Thyroid gland (tissue), 4 donors: Measurements from ENCODE around the gene DIS3L2. TPM values are rescaled to one million over a fixed set of nuclear protein-coding genes. Genes with fewer than 3 reads are reported as not detected.

Experiments used
- DNase-seq, 2 donors: peaks; one replicate each; pipeline ENCODE4 v3.0.0-alpha.2; 2019
- H3K27ac ChIP-seq, 3 donors: fragments of 200-600 bp; sonication (generic); 1 replicate in 2 of 3; 2 replicates in 1 of 3; pipeline ENCODE4 v1.5.1; 2016 to 2019; ENCODE audit warnings: mild to moderate bottlenecking in 1 of 3, moderate library complexity in 1 of 3
- H3K27me3 ChIP-seq: fragments of 200-600 bp; sonication (generic); one replicate; pipeline ENCODE4 v1.5.1; 2019
- H3K36me3 ChIP-seq, 2 donors: fragments of 200-600 bp; sonication (generic); one replicate each; pipeline ENCODE4 v1.5.1; 2016 to 2019
- H3K4me1 ChIP-seq, 2 donors: fragments of 200-600 bp; sonication (generic); one replicate each; pipeline ENCODE4 v1.5.1; 2017 to 2019
- H3K4me3 ChIP-seq, 3 donors: fragments of 200-600 bp; sonication (generic); replicated peaks in 1 of 3; 1 replicate in 2 of 3; 2 replicates in 1 of 3; pipeline ENCODE4 v1.5.1; 2016; ENCODE audit warnings: mild to moderate bottlenecking in 1 of 3
- H3K9me3 ChIP-seq: fragments of 200-600 bp; sonication (generic); one replicate; pipeline ENCODE4 v1.5.1; 2017
- CTCF ChIP-seq, 6 experiments: fragments of 200-600 bp in 3 of 6; fragments of 450-650 bp in 3 of 6; sonication (generic) in 3 of 6; IDR thresholded peaks; one replicate each; pipeline ENCODE4 v1.5.1; 2016 to 2019; ENCODE audit warnings: antibody characterized with exemption in 6 of 6, mild to moderate bottlenecking in 2 of 6, inconsistent platforms in 1 of 6, moderate library complexity in 1 of 6
- POLR2A ChIP-seq, 2 donors: fragments of 450-650 bp; IDR thresholded peaks; one replicate each; pipeline ENCODE4 v1.6.1; 2017; ENCODE audit warnings: antibody characterized with exemption in 2 of 2, mild to moderate bottlenecking in 2 of 2, moderate library complexity in 1 of 2
- WGBS, 2 donors: methylation state at CpG; one replicate each; pipeline ENCODE4 v1.1.5; 2017; 5-methylcytosine and 5-hydroxymethylcytosine counted together
- intact Hi-C: fragments of 100-400 bp; cut with DNase I; formaldehyde crosslinking; loops from one replicate; pipeline ENCODE4 v1.15.1; 2023
- total RNA-seq, 4 donors: library from RNA; depleted of rRNA; stranded (reverse); fragments of >200 nt; gene quantifications; one replicate each; pipeline ENCODE4 v1.2.3, GENCODE V29; 2016

DIS3L2 gene
- total RNA-seq, 4 donors from 2014 or later = 42.2 to 68.7 (median 50.3) TPM

DNA sequence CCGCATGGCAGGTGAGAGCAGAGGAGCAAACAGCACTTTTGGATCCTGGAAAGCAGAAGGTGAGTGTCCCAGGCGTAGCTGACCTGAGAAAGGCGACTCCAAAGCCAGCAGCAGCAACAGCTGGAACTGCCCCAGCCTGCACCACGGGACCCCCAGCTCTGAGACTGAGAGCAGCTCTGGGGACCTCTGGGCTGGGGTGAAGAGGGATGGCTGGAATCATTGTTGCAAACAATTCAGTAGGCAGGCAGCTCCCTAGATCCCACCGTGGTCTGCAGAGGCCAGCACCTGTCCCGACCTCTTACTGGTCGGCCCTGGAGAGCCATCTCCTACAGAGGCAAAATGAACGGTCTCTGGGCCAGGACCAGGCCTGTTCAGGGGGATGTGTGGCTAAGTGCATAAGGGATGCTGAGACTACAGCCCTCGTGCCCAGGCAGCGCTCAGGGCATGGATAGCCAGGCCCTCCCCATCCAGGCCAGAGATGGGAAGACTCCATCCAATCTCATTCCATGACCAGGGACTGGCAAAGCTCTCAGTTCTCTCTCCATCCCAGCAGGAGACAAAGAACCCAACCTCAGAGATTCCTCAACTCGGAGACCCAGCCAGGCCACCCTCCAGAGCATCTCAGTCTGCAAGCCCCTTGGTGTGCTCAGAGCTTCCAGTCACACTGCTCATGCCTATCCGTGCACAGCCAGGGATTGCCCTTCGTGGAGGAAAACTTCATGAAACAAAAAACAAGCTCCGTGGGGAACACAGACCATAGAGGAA, 378.8 kb downstream of the DIS3L2 start:
- no peak for DNase-seq
- no peak for TF ChIP-seq POLR2A (IDR thresholded peaks at IDR 0.05)
- TF ChIP-seq CTCF (IDR thresholded peaks at IDR 0.05) = no peak
- no peaks in the 10 kb centered on the region for H3K36me3 ChIP-seq
- no peaks in the 10 kb centered on the region for H3K9me3 ChIP-seq
- 90 to 91% methylated on average over 12 of the region's 14 CpGs for WGBS, 2 donors
- H3K27me3 ChIP-seq = no peaks in the 10 kb centered on the region
- no peak overlapping the region for H3K4me3 ChIP-seq
- H3K4me1 ChIP-seq = no peaks in the 10 kb centered on the region
- no peak overlapping the region for H3K27ac ChIP-seq
- intact Hi-C loops = no loop called here

DNA sequence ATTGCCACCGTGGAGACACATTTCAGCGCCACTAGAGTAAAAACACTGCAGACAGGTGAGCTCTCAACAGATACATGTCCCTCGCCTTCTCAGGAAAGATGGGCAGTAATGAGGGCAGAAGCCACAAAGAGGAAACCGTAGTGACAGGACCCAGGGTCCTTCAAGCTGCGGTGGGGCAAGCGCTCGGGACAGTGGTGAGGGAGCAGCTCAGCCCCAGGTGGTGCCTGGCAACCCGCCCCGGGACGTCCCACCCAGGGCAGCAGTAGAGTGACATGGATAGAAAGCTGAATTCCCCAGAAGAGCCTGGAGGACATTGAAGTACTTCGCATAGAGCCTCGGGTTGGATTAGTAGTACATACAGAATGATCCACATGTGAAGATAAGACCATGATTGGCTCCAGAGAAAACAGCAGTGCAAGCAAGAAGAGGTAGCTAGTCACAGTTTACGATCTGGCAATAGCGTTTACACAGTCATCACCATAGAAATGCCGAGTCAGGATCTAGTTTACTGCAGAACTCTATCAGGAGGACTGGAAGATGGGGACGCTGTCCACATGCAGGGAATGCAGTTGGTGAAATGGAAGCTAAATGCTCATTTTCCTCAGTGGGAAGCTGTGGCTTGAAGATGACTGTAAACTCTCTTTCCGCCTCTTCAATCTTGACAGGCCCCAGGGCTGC, 379.7 kb downstream of the DIS3L2 start:
- Histone ChIP-seq H3K36me3 (no peaks in the 10 kb centered on the region), H3K27me3 (no peaks in the 10 kb centered on the region), H3K27ac (no peak overlapping the region), H3K4me1 (no peaks in the 10 kb centered on the region), H3K4me3 (no peak overlapping the region), H3K9me3 (no peaks in the 10 kb centered on the region)
- TF ChIP-seq CTCF (IDR thresholded peaks at IDR 0.05) (no peak), POLR2A (IDR thresholded peaks at IDR 0.05) (no peak)
- intact Hi-C loops = no loop called here
- DNase-seq = no peak
- 83 to 87% methylated on average over 17 of the region's 17 CpGs for WGBS, 2 donors

DNA sequence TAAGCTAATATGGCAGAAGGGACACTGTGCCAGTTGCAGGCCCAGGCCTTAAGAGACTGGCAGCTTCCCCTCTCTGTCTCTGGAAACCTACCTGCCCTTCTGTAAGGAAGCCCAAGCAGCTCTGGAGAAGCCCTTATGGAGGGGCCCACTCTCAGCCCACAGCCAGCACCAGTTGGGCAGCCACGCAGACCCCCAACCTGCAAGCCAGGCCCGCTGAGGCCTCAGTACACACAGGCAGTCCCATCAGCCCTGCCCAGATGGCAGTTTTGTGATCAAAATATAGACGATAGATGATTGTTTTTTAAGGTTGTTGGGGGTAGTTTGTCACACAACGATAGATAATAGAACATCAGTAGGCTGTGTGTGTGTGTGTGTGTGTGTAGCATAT, 380.2 kb downstream of the DIS3L2 start:
- no peak for DNase-seq
- intact Hi-C loops = no loop called here
- no peaks in the 10 kb centered on the region for H3K27me3 ChIP-seq
- no peak for TF ChIP-seq CTCF (IDR thresholded peaks at IDR 0.05)
- TF ChIP-seq POLR2A (IDR thresholded peaks at IDR 0.05) = no peak
- WGBS, 2 donors = 87 to 96% methylated on average over 4 of the region's 4 CpGs
- no peaks in the 10 kb centered on the region for H3K36me3 ChIP-seq
- H3K9me3 ChIP-seq = no peaks in the 10 kb centered on the region
- no peak overlapping the region for H3K4me3 ChIP-seq
- no peak overlapping the region for H3K27ac ChIP-seq
- no peaks in the 10 kb centered on the region for H3K4me1 ChIP-seq

DNA sequence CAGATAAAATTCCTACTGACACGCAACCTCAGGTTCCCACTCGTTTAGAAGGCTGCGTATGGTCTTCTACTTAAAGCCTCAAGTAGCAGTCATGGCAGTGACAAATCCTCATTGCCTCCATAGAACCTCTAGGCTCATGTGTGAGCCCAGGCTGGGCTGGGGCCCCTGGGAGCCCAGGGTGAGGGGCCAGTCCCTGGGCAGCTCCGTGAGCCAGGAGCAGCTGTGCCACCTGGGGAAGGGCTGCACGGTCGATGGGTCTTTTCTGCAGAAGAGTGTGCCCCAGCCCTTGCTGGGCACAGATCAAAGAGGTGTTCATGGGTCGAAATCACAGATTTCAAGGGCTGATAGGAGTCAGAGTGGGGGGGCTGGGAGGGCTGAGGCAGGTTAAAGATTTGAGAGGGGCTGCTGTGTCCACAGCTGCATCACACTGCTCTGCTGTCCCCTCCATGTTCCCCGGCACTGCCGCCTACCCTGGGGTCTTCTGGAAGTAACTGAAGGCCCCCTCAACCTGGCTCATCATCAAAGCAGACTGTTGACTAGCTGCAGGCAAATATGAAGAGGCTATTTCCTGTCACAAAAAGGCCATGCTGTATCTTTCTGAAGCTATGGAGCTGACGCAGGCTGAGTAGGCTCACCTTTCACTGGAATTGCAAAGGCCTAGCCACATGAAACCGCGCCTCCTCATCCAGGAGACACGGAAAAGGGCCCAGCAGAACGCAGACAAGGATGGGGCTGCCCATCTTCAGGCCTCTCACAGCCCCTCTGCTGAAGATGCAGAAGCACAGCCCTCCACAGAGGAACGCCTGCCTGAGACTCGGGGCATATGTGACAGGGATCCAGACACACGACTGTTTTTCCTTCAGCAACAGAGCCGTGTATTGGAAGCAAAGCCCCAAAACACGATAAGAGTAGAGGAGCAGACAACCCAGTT, 381.4 kb downstream of the DIS3L2 start:
- WGBS, 2 donors = 61 to 68% methylated on average over 18 to 19 of the region's 19 CpGs
- H3K9me3 ChIP-seq = no peaks in the 10 kb centered on the region
- H3K4me1 ChIP-seq = no peaks in the 10 kb centered on the region
- no peak overlapping the region for H3K4me3 ChIP-seq
- intact Hi-C loops = no loop called here
- no peak overlapping the region for H3K27ac ChIP-seq
- no peaks in the 10 kb centered on the region for H3K27me3 ChIP-seq
- DNase-seq = no peak
- no peak for TF ChIP-seq POLR2A (IDR thresholded peaks at IDR 0.05)
- TF ChIP-seq CTCF (IDR thresholded peaks at IDR 0.05) = no peak
- H3K36me3 ChIP-seq = no peaks in the 10 kb centered on the region
